Measurements from ENCODE around the gene P4HA2.

GRCh38 chr5:132261881-132262845 lies 34.5 kb upstream of the P4HA2 start:
- no peak for TF ChIP-seq POLR2A (IDR thresholded peaks at IDR 0.05)
- TF ChIP-seq CTCF (IDR thresholded peaks at IDR 0.05), result no peak
